Kidney glomerular epithelial cell (primary cell): ENCODE measurements around the gene TTC23.
A peak's percentile ranks its signal among the peaks of the same experiment; 100 is the strongest.

ENCODE experiments used
- DNase-seq: peaks from one replicate; lab custom pipeline; 2025; lab: John Stamatoyannopoulos, UW

The TTC23 gene

GRCh38 chr15:99249270-99249841 is at the start of gene TTC23:
TSS of gene TTC23 (minus strand) at chr15:99249581. CDS start at chr15:99228712, 20,869 bp downstream.
- DNase-seq, result peak; percentile 98

GRCh38 chr15:99296386-99296785 is 47.0 kb upstream of the TTC23 start:
- no peak for DNase-seq

GRCh38 chr15:99295840-99296239 is 46.5 kb upstream of the TTC23 start:
- no peak for DNase-seq

- DNase-seq, result no peak
These were observed 42.3 kb upstream of the TTC23 start for GRCh38 chr15:99291643-99292042.

GRCh38 chr15:99283717-99284116 is 34.3 kb upstream of the TTC23 start:
- no peak for DNase-seq

GRCh38 chr15:99282586-99282985 is 33.2 kb upstream of the TTC23 start:
- no peak for DNase-seq

- no peak for DNase-seq
These were observed 32.7 kb upstream of the TTC23 start for GRCh38 chr15:99282121-99282520.

GRCh38 chr15:99279827-99280226 is 30.4 kb upstream of the TTC23 start:
- DNase-seq, result no peak

- no peak for DNase-seq
These were observed 29.9 kb upstream of the TTC23 start for GRCh38 chr15:99279290-99279689.

GRCh38 chr15:99275525-99276128 is 26.2 kb upstream of the TTC23 start:
- no peak for DNase-seq

- DNase-seq, result no peak
These were observed 25.7 kb upstream of the TTC23 start for GRCh38 chr15:99275061-99275460.

GRCh38 chr15:99273801-99274200 is 24.4 kb upstream of the TTC23 start:
- no peak for DNase-seq

GRCh38 chr15:99268431-99268830 is 19.1 kb upstream of the TTC23 start:
- no peak for DNase-seq

- DNase-seq, result no peak
These were observed 18.6 kb upstream of the TTC23 start for GRCh38 chr15:99267957-99268356.

- DNase-seq, result no peak
These were observed 16.2 kb upstream of the TTC23 start for GRCh38 chr15:99265541-99266070.

GRCh38 chr15:99264125-99264524 is 14.7 kb upstream of the TTC23 start:
- no peak for DNase-seq

- DNase-seq, result no peak
These were observed 7.8 kb upstream of the TTC23 start for GRCh38 chr15:99257107-99257750.

GRCh38 chr15:99253381-99254090 is 4.2 kb upstream of the TTC23 start:
- no peak for DNase-seq

- no peak for DNase-seq
These were observed 2.9 kb upstream of the TTC23 start for GRCh38 chr15:99252326-99252725.

- DNase-seq, result peak; percentile 97
These were observed 1.8 kb upstream of the TTC23 start, which contains the start of gene LRRC28 for GRCh38 chr15:99250857-99251841. TSS of gene LRRC28 (plus strand) at chr15:99251481. CDS start at chr15:99255958, 4,477 bp downstream.

GRCh38 chr15:99250494-99250856 is 1.1 kb upstream of the TTC23 start:
- DNase-seq, result no peak
